Vagina (tissue), 2 donors: ENCODE data around the gene SLC5A8. TPM values are rescaled to one million over a fixed set of nuclear protein-coding genes. Genes with fewer than 3 reads are reported as not detected.

Experiments used
- DNase-seq, 2 donors: peaks; one replicate each; pipeline ENCODE4 v3.0.0-alpha.2; 2017; ENCODE audit errors: extremely low spot score in 2 of 2
- H3K27ac ChIP-seq: fragments of 200-600 bp; sonication (generic); one replicate; pipeline ENCODE4 v1.5.1; 2019
- H3K27me3 ChIP-seq: fragments of 200-600 bp; sonication (generic); one replicate; pipeline ENCODE4 v1.5.1; 2019
- H3K36me3 ChIP-seq, 2 donors: fragments of 200-600 bp; sonication (generic); one replicate each; pipeline ENCODE4 v1.5.1; 2017 to 2019
- H3K4me1 ChIP-seq: fragments of 200-600 bp; sonication (generic); one replicate; pipeline ENCODE4 v1.5.1; 2019
- H3K4me3 ChIP-seq, 2 donors: fragments of 200-600 bp; sonication (generic); 1 replicate in 1 of 2; 2 replicates in 1 of 2; pipeline ENCODE4 v1.5.1; 2016 to 2019
- H3K9me3 ChIP-seq: fragments of 200-600 bp; sonication (generic); one replicate; pipeline ENCODE4 v1.5.1; 2019
- POLR2A ChIP-seq, 2 donors: fragments of 450-650 bp; IDR thresholded peaks; one replicate each; pipeline ENCODE4 v1.6.1; 2017; ENCODE audit warnings: antibody characterized with exemption in 2 of 2, mild to moderate bottlenecking in 2 of 2, moderate library complexity in 2 of 2
- POLR2AphosphoS5 ChIP-seq, 2 donors: sonication (generic); formaldehyde crosslinking; IDR thresholded peaks; one replicate each; pipeline ENCODE4 v1.9.0; 2017; ENCODE audit warnings: antibody characterized with exemption in 2 of 2, mild to moderate bottlenecking in 2 of 2, low read depth in 1 of 2; ENCODE audit not compliant: insufficient read depth in 1 of 2
- intact Hi-C: fragments of 100-400 bp; cut with DNase I; formaldehyde crosslinking; loops from one replicate; pipeline ENCODE4 v1.15.1; 2023
- total RNA-seq: library from RNA; depleted of rRNA; stranded (reverse); fragments of >200 nt; gene quantifications from one replicate; pipeline ENCODE4 v1.2.3, GENCODE V29; 2016
- TF ChIP-seq, protein P1 (sequence below), 3 experiments: fragments of 450-650 bp in 2 of 3; fragments of 200-600 bp in 1 of 3; sonication (generic) in 1 of 3; IDR thresholded peaks; one replicate each; pipeline ENCODE4 v1.5.1; 2017 to 2019; ENCODE audit warnings: antibody characterized with exemption in 3 of 3, mild to moderate bottlenecking in 2 of 3, moderate library complexity in 2 of 3

SLC5A8 gene
- total RNA-seq, 1 donor from 2014 or later, result not detected

DNA sequence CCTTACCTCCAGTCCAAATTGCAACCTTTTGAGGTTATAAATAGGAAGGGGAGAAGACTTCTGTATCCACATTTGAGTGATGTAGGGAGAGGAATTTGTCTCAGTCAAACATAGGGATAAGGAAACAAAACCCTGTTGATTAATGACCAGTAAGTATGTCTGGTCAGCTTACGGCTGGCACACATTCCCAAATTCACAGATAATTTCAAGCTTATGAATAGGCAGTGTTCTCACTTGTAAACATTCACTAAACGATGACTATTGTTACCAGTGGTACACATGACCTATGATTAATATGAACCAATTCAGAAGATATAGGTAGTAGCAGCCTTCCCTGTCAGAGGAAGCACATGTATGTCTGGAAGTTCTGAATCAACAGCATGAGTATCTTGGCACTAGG is 33.0 kb upstream of the SLC5A8 start:
- intact Hi-C loops, result no loop called here
- no peak overlapping the region for H3K27ac ChIP-seq
- DNase-seq, result no peak
- no peaks in the 10 kb centered on the region for H3K36me3 ChIP-seq
- H3K27me3 ChIP-seq, result no peaks in the 10 kb centered on the region
- no peaks in the 10 kb centered on the region for H3K4me1 ChIP-seq
- TF ChIP-seq, protein P1, sequence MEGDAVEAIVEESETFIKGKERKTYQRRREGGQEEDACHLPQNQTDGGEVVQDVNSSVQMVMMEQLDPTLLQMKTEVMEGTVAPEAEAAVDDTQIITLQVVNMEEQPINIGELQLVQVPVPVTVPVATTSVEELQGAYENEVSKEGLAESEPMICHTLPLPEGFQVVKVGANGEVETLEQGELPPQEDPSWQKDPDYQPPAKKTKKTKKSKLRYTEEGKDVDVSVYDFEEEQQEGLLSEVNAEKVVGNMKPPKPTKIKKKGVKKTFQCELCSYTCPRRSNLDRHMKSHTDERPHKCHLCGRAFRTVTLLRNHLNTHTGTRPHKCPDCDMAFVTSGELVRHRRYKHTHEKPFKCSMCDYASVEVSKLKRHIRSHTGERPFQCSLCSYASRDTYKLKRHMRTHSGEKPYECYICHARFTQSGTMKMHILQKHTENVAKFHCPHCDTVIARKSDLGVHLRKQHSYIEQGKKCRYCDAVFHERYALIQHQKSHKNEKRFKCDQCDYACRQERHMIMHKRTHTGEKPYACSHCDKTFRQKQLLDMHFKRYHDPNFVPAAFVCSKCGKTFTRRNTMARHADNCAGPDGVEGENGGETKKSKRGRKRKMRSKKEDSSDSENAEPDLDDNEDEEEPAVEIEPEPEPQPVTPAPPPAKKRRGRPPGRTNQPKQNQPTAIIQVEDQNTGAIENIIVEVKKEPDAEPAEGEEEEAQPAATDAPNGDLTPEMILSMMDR (IDR thresholded peaks at IDR 0.05), result no peak
- TF ChIP-seq POLR2A (IDR thresholded peaks at IDR 0.05), result no peak
- no peak for TF ChIP-seq POLR2AphosphoS5 (IDR thresholded peaks at IDR 0.05; ENCODE audit: insufficient read depth in 1 of 2, low read depth in 1 of 2)
- H3K9me3 ChIP-seq, result no peaks in the 10 kb centered on the region
- no peak overlapping the region for H3K4me3 ChIP-seq

- intact Hi-C loops, result no loop called here
- TF ChIP-seq, protein P1 (IDR thresholded peaks at IDR 0.05), result no peak
- TF ChIP-seq POLR2AphosphoS5 (IDR thresholded peaks at IDR 0.05; ENCODE audit: insufficient read depth in 1 of 2, low read depth in 1 of 2), result no peak
- TF ChIP-seq POLR2A (IDR thresholded peaks at IDR 0.05), result no peak
- no peaks in the 10 kb centered on the region for H3K36me3 ChIP-seq
Measured at GRCh38 chr12:101238800-101239329, 28.8 kb upstream of the SLC5A8 start.

DNA sequence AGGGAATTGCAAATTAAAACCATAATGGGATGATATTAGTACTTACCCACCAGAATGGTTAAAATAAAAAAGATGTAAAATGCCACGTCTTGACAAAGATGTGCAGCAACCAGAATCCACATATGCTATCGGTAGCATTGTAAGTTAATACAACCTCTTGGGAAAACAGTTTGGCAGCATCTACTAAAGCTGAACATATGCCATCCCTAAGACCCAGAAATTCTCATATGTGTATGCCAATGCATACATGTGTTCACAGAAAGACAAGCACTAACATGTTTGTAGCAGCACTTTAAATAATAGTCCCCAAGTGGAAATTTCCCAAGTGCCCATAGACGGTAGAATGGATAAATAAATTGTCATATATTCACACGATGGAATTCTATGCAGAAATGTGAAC is 28.3 kb upstream of the SLC5A8 start:
- DNase-seq, result no peak
- Histone ChIP-seq H3K36me3 (no peaks in the 10 kb centered on the region), H3K4me3 (no peak overlapping the region), H3K9me3 (no peaks in the 10 kb centered on the region), H3K27me3 (no peaks in the 10 kb centered on the region), H3K4me1 (no peaks in the 10 kb centered on the region), H3K27ac (no peak overlapping the region)
- TF ChIP-seq, protein P1 (IDR thresholded peaks at IDR 0.05), result no peak
- intact Hi-C loops, result no loop called here

More at GRCh38 chr12:101238800-101239329, 28.8 kb upstream of the SLC5A8 start:
- Histone ChIP-seq H3K4me3 (no peak overlapping the region), H3K27me3 (no peaks in the 10 kb centered on the region), H3K27ac (no peak overlapping the region), H3K9me3 (no peaks in the 10 kb centered on the region), H3K4me1 (no peaks in the 10 kb centered on the region)
- DNase-seq, result no peak

GRCh38 chr12:101235686-101236085 is 25.6 kb upstream of the SLC5A8 start:
- TF ChIP-seq POLR2AphosphoS5 (IDR thresholded peaks at IDR 0.05; ENCODE audit: insufficient read depth in 1 of 2, low read depth in 1 of 2), result no peak
- TF ChIP-seq POLR2A (IDR thresholded peaks at IDR 0.05), result no peak
- TF ChIP-seq, protein P1 (IDR thresholded peaks at IDR 0.05), result no peak
- Histone ChIP-seq H3K36me3 (no peaks in the 10 kb centered on the region), H3K4me3 (no peak overlapping the region), H3K9me3 (no peaks in the 10 kb centered on the region), H3K27ac (no peak overlapping the region), H3K4me1 (no peaks in the 10 kb centered on the region), H3K27me3 (no peaks in the 10 kb centered on the region)
- intact Hi-C loops, result no loop called here
- DNase-seq, result no peak

- Histone ChIP-seq H3K9me3 (no peaks in the 10 kb centered on the region), H3K27me3 (no peaks in the 10 kb centered on the region), H3K4me1 (no peaks in the 10 kb centered on the region), H3K4me3 (no peak overlapping the region), H3K36me3 (no peaks in the 10 kb centered on the region), H3K27ac (no peak overlapping the region)
- DNase-seq, result no peak
- TF ChIP-seq, protein P1 (IDR thresholded peaks at IDR 0.05), result no peak
- TF ChIP-seq POLR2A (IDR thresholded peaks at IDR 0.05) (no peak), POLR2AphosphoS5 (IDR thresholded peaks at IDR 0.05; ENCODE audit: insufficient read depth in 1 of 2, low read depth in 1 of 2) (no peak)
- intact Hi-C loops, result no loop called here
Measured at GRCh38 chr12:101231636-101232035, 21.6 kb upstream of the SLC5A8 start.
